ENCODE measurements around the gene SLC45A1.

SLC45A1 gene

DNA sequence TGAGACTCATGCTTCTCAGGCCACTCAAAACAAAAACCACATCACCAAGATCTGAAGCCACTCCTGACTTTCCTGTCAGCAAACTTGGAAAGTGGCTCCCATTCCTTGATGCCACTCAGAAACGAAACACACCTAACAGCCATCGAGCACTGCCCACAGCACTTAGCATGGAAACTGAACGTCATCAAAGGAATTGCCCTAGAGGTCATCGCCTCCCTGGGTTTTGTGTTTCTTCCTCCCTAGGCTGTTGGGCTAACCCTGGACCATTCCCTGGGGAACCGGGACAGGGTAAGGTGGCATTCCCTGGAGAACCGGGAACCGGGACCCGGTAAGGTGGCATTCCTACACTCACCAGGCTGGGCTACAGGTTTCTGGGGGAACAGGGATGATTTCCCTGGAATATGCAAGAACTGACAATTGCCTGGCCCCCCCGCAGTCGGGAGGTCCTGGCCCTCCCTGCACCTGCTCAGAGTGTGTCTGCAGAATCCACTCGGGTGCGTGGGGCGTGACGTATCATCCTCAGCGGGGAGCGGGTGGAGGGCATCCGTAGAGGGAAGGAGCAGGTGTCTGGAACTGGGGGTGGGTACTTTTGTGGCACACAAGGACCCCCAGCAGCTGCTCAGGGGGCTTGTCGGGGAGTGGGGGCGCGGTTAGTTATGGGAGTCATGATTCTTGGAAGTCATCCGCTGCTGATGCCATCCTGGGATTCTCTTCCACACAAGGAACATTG lies 30.3 kb downstream of the SLC45A1 start:
- WGBS, 2 donors (ENCODE audit: extremely low coverage in 2 of 2, insufficient read length in 2 of 2, insufficient replicate concordance in 1 of 2) = no CpG with 5 or more reads among the region's 21 CpGs
- no peaks in the 10 kb centered on the region for H3K9me3 ChIP-seq (replicated peaks in 1 of 2; ENCODE audit: control insufficient read depth in 2 of 2, insufficient read depth in 1 of 2, low read depth in 1 of 2, low read length in 2 of 2)
- peaks cover 2 to 13% of the 10 kb centered on the region in 2 donors for H3K36me3 ChIP-seq (replicated peaks in 1 of 2; ENCODE audit: control insufficient read depth in 2 of 2, insufficient read depth in 2 of 2, low read length in 2 of 2)
- H3K14ac ChIP-seq (ENCODE audit: low read length) = peak overlapping the region; percentile 72
- no peak overlapping the region for H3K27ac ChIP-seq (replicated peaks; ENCODE audit: low read length)
- peak overlapping the region; percentile 50 for H3K9ac ChIP-seq (ENCODE audit: low read depth, low read length, poor library complexity)
- H3K79me1 ChIP-seq (ENCODE audit: low read depth, low read length) = peaks cover 3% of the 10 kb centered on the region
- H4K91ac ChIP-seq (ENCODE audit: low read depth, low read length, poor library complexity) = no peak overlapping the region
- H2AK5ac ChIP-seq (ENCODE audit: low read depth, low read length) = peak overlapping the region; percentile 97
- no peak overlapping the region for H3K4me3 ChIP-seq (ENCODE audit: low read length in 2 of 2)
- DNase-seq (ENCODE audit: low spot score) = no peak
- H3K23ac ChIP-seq (ENCODE audit: low read depth, low read length, poor library complexity) = peak overlapping the region; percentile 26
- no peak overlapping the region for H2AFZ ChIP-seq (ENCODE audit: low read length)
- H3K18ac ChIP-seq (ENCODE audit: low read length) = peak overlapping the region; percentile 64
- peaks cover 0 to 9% of the 10 kb centered on the region in 2 donors for H3K4me1 ChIP-seq (ENCODE audit: control insufficient read depth in 2 of 2, insufficient read depth in 1 of 2, low read depth in 1 of 2, low read length in 2 of 2)
- H3K4me2 ChIP-seq (ENCODE audit: insufficient read depth, low read length, poor library complexity, severe bottlenecking) = no peak overlapping the region
- H2BK12ac ChIP-seq (ENCODE audit: low read length) = peak overlapping the region; percentile 63
- H4K8ac ChIP-seq (ENCODE audit: low read depth, low read length) = no peak overlapping the region
- no peak overlapping the region for H3K4ac ChIP-seq (ENCODE audit: low read length)
- H3K27me3 ChIP-seq (ENCODE audit: control insufficient read depth in 3 of 3, insufficient read depth in 3 of 3, low read depth in 1 of 3, low read length in 3 of 3) = no peaks in the 10 kb centered on the region
- peak overlapping the region; percentile 75 for H2BK15ac ChIP-seq (ENCODE audit: low read length)
- H2BK5ac ChIP-seq (ENCODE audit: low read length) = no peak overlapping the region
- H2BK120ac ChIP-seq (ENCODE audit: low read depth, low read length) = no peak overlapping the region

DNA sequence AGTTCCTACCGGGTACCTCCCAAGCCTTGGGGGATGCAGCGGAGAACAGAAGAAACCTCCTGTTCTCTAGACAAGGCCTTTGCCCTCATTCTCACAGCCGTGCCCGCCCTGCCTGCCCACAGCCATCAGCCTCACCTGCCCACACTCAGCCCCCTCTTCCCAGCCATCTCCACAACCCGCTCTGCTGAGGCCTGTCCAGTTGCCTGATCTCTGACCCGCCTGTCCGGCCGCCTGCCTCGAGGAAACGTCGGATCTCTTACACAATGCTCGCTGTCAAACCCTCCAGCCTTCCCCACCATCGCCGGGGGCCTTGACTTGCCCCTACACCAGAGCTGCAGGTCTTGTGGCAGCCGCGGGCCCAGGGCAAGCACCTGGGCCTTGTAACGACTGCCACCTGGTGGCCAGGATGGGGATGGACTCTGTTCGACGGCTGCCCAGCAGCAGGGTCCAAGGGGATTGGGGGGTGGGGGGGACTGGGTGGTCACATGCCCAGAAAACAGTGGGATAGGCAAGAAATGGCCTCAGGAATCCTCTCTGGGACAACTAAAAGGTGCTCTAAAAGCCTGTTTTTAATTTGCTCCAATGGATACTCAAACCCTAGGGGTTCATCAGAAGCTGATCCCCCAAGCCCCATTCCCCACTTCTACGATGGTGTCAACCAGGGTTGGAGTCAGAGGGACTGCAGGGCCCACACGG lies 31.0 kb downstream of the SLC45A1 start:
- H3K18ac ChIP-seq (ENCODE audit: low read length) = peak overlapping the region; percentile 64
- H3K36me3 ChIP-seq (replicated peaks in 1 of 2; ENCODE audit: control insufficient read depth in 2 of 2, insufficient read depth in 2 of 2, low read length in 2 of 2) = peaks cover 8 to 20% of the 10 kb centered on the region in 2 donors
- H3K79me1 ChIP-seq (ENCODE audit: low read depth, low read length) = peaks cover 5% of the 10 kb centered on the region
- H3K14ac ChIP-seq (ENCODE audit: low read length) = peak overlapping the region; percentile 15
- H3K23ac ChIP-seq (ENCODE audit: low read depth, low read length, poor library complexity) = no peak overlapping the region
- H4K8ac ChIP-seq (ENCODE audit: low read depth, low read length) = no peak overlapping the region
- peak overlapping the region; percentile 97 for H2AK5ac ChIP-seq (ENCODE audit: low read depth, low read length)
- H3K4me3 ChIP-seq (ENCODE audit: low read length in 2 of 2) = no peak overlapping the region
- H2BK15ac ChIP-seq (ENCODE audit: low read length) = peak overlapping the region; percentile 75
- no peak overlapping the region for H2BK120ac ChIP-seq (ENCODE audit: low read depth, low read length)
- no peak overlapping the region for H2BK5ac ChIP-seq (ENCODE audit: low read length)
- DNase-seq (ENCODE audit: low spot score) = peak; percentile 72
- H3K9me3 ChIP-seq (replicated peaks in 1 of 2; ENCODE audit: control insufficient read depth in 2 of 2, insufficient read depth in 1 of 2, low read depth in 1 of 2, low read length in 2 of 2) = no peaks in the 10 kb centered on the region
- H2BK12ac ChIP-seq (ENCODE audit: low read length) = peak overlapping the region; percentile 63
- H3K4me2 ChIP-seq (ENCODE audit: insufficient read depth, low read length, poor library complexity, severe bottlenecking) = no peak overlapping the region
- peaks cover 0 to 9% of the 10 kb centered on the region in 2 donors for H3K4me1 ChIP-seq (ENCODE audit: control insufficient read depth in 2 of 2, insufficient read depth in 1 of 2, low read depth in 1 of 2, low read length in 2 of 2)
- no peak overlapping the region for H2AFZ ChIP-seq (ENCODE audit: low read length)
- peak overlapping the region; percentile 50 for H3K9ac ChIP-seq (ENCODE audit: low read depth, low read length, poor library complexity)
- H3K4ac ChIP-seq (ENCODE audit: low read length) = no peak overlapping the region
- H4K91ac ChIP-seq (ENCODE audit: low read depth, low read length, poor library complexity) = no peak overlapping the region
- no peaks in the 10 kb centered on the region for H3K27me3 ChIP-seq (ENCODE audit: control insufficient read depth in 3 of 3, insufficient read depth in 3 of 3, low read depth in 1 of 3, low read length in 3 of 3)
- WGBS, 2 donors (ENCODE audit: extremely low coverage in 2 of 2, insufficient read length in 2 of 2, insufficient replicate concordance in 1 of 2) = no CpG with 5 or more reads among the region's 21 CpGs
- no peak overlapping the region for H3K27ac ChIP-seq (replicated peaks; ENCODE audit: low read length)

- Histone ChIP-seq H2BK120ac (ENCODE audit: low read depth, low read length) (no peak overlapping the region), H2BK5ac (ENCODE audit: low read length) (no peak overlapping the region), H2BK15ac (ENCODE audit: low read length) (no peak overlapping the region), H3K4ac (ENCODE audit: low read length) (no peak overlapping the region), H3K27ac (replicated peaks; ENCODE audit: low read length) (no peak overlapping the region), H4K91ac (ENCODE audit: low read depth, low read length, poor library complexity) (no peak overlapping the region), H3K4me3 (ENCODE audit: low read length in 2 of 2) (no peak overlapping the region), H3K4me2 (ENCODE audit: insufficient read depth, low read length, poor library complexity, severe bottlenecking) (no peak overlapping the region), H3K14ac (ENCODE audit: low read length) (no peak overlapping the region), H3K79me1 (ENCODE audit: low read depth, low read length) (peaks cover 6% of the 10 kb centered on the region), H3K9ac (ENCODE audit: low read depth, low read length, poor library complexity) (no peak overlapping the region), H3K9me3 (replicated peaks in 1 of 2; ENCODE audit: control insufficient read depth in 2 of 2, insufficient read depth in 1 of 2, low read depth in 1 of 2, low read length in 2 of 2) (no peaks in the 10 kb centered on the region), H3K36me3 (replicated peaks in 1 of 2; ENCODE audit: control insufficient read depth in 2 of 2, insufficient read depth in 2 of 2, low read length in 2 of 2) (peaks cover 10 to 25% of the 10 kb centered on the region in 2 donors), H2AFZ (ENCODE audit: low read length) (no peak overlapping the region), H3K4me1 (ENCODE audit: control insufficient read depth in 2 of 2, insufficient read depth in 1 of 2, low read depth in 1 of 2, low read length in 2 of 2) (peaks cover 0 to 9% of the 10 kb centered on the region in 2 donors), H2AK5ac (ENCODE audit: low read depth, low read length) (peak overlapping the region; percentile 53), H4K8ac (ENCODE audit: low read depth, low read length) (no peak overlapping the region), H3K18ac (ENCODE audit: low read length) (no peak overlapping the region), H3K27me3 (ENCODE audit: control insufficient read depth in 3 of 3, insufficient read depth in 3 of 3, low read depth in 1 of 3, low read length in 3 of 3) (no peaks in the 10 kb centered on the region), H3K23ac (ENCODE audit: low read depth, low read length, poor library complexity) (no peak overlapping the region), H2BK12ac (ENCODE audit: low read length) (no peak overlapping the region)
- no CpG with 5 or more reads among the region's 9 CpGs for WGBS, 2 donors (ENCODE audit: extremely low coverage in 2 of 2, insufficient read length in 2 of 2, insufficient replicate concordance in 1 of 2)
- no peak for DNase-seq (ENCODE audit: low spot score)
Measured at GRCh38 chr1:8349473-8349865, 31.6 kb downstream of the SLC45A1 start.

GRCh38 chr1:8349961-8350360 lies 32.0 kb downstream of the SLC45A1 start:
- no peak overlapping the region for H2BK5ac ChIP-seq (ENCODE audit: low read length)
- no peak overlapping the region for H2AFZ ChIP-seq (ENCODE audit: low read length)
- no peak overlapping the region for H3K9ac ChIP-seq (ENCODE audit: low read depth, low read length, poor library complexity)
- no peak overlapping the region for H3K18ac ChIP-seq (ENCODE audit: low read length)
- peaks cover 6% of the 10 kb centered on the region for H3K79me1 ChIP-seq (ENCODE audit: low read depth, low read length)
- H3K14ac ChIP-seq (ENCODE audit: low read length) = no peak overlapping the region
- H3K4ac ChIP-seq (ENCODE audit: low read length) = no peak overlapping the region
- no peak overlapping the region for H2BK15ac ChIP-seq (ENCODE audit: low read length)
- no peak overlapping the region for H3K27ac ChIP-seq (replicated peaks; ENCODE audit: low read length)
- H3K27me3 ChIP-seq (ENCODE audit: control insufficient read depth in 3 of 3, insufficient read depth in 3 of 3, low read depth in 1 of 3, low read length in 3 of 3) = no peaks in the 10 kb centered on the region
- H2AK5ac ChIP-seq (ENCODE audit: low read depth, low read length) = no peak overlapping the region
- no peak overlapping the region for H3K23ac ChIP-seq (ENCODE audit: low read depth, low read length, poor library complexity)
- no peak overlapping the region for H2BK120ac ChIP-seq (ENCODE audit: low read depth, low read length)
- no CpG with 5 or more reads among the region's 14 CpGs for WGBS, 2 donors (ENCODE audit: extremely low coverage in 2 of 2, insufficient read length in 2 of 2, insufficient replicate concordance in 1 of 2)
- no peak overlapping the region for H4K8ac ChIP-seq (ENCODE audit: low read depth, low read length)
- DNase-seq (ENCODE audit: low spot score) = no peak
- H3K4me1 ChIP-seq (ENCODE audit: control insufficient read depth in 2 of 2, insufficient read depth in 1 of 2, low read depth in 1 of 2, low read length in 2 of 2) = peaks cover 0 to 9% of the 10 kb centered on the region in 2 donors
- H3K4me3 ChIP-seq (ENCODE audit: low read length in 2 of 2) = no peak overlapping the region
- no peak overlapping the region for H3K4me2 ChIP-seq (ENCODE audit: insufficient read depth, low read length, poor library complexity, severe bottlenecking)
- H3K9me3 ChIP-seq (replicated peaks in 1 of 2; ENCODE audit: control insufficient read depth in 2 of 2, insufficient read depth in 1 of 2, low read depth in 1 of 2, low read length in 2 of 2) = no peaks in the 10 kb centered on the region
- H2BK12ac ChIP-seq (ENCODE audit: low read length) = no peak overlapping the region
- H4K91ac ChIP-seq (ENCODE audit: low read depth, low read length, poor library complexity) = no peak overlapping the region
- peaks cover 13 to 30% of the 10 kb centered on the region in 2 donors for H3K36me3 ChIP-seq (replicated peaks in 1 of 2; ENCODE audit: control insufficient read depth in 2 of 2, insufficient read depth in 2 of 2, low read length in 2 of 2)

All from neuronal stem cell (in vitro differentiated cells).